GM06990 (cell line): ENCODE measurements around the gene DENND5A.

Experiments used
- DNase-seq: peaks from one replicate; pipeline ENCODE4 v3.0.0-alpha.2; 2011; ENCODE audit not compliant: insufficient read length; ENCODE audit errors: extremely low read depth
- H3K27me3 ChIP-seq: replicated peaks from 2 replicates; pipeline ENCODE4 v1.6.0; 2011; ENCODE audit warnings: low read length; ENCODE audit not compliant: control insufficient read depth, insufficient read depth
- H3K36me3 ChIP-seq: 2 replicates; pipeline ENCODE4 v1.5.1; 2011; ENCODE audit warnings: low read length; ENCODE audit not compliant: control insufficient read depth, insufficient read depth
- H3K4me3 ChIP-seq: replicated peaks from 2 replicates; pipeline ENCODE4 v1.5.1; 2011; ENCODE audit warnings: low read depth, mild to moderate bottlenecking, control low read depth, low read length
- CTCF ChIP-seq: IDR thresholded peaks from 2 replicates; pipeline ENCODE4 v1.5.1; 2011; ENCODE audit warnings: low read length, control low read depth, mild to moderate bottlenecking, inconsistent platforms; ENCODE audit not compliant: insufficient read depth, poor library complexity, severe bottlenecking

Gene DENND5A

GRCh38 chr11:9090488-9091043 lies 174.6 kb downstream of the DENND5A start:
- no peaks in the 10 kb centered on the region for H3K36me3 ChIP-seq
- DNase-seq, result no peak
- H3K27me3 ChIP-seq, result peaks cover 1% of the 10 kb centered on the region; the same call in 1 of the 2 replicates
- H3K4me3 ChIP-seq, result no peak overlapping the region
- TF ChIP-seq CTCF, result no peak

GRCh38 chr11:9089636-9090035 lies 175.5 kb downstream of the DENND5A start:
- Histone ChIP-seq H3K4me3 (no peak overlapping the region), H3K27me3 (peaks cover 1% of the 10 kb centered on the region; the same call in 1 of the 2 replicates), H3K36me3 (no peaks in the 10 kb centered on the region)
- no peak for DNase-seq
- TF ChIP-seq CTCF, result no peak

GRCh38 chr11:9089061-9089460 lies 176.1 kb downstream of the DENND5A start:
- Histone ChIP-seq H3K4me3 (no peak overlapping the region), H3K27me3 (no peaks in the 10 kb centered on the region; the same call in 1 of the 2 replicates), H3K36me3 (no peaks in the 10 kb centered on the region)
- DNase-seq, result no peak
- TF ChIP-seq CTCF, result no peak
